H9 (cell line): Measurements from ENCODE around the gene EPS8. TPM values are rescaled to one million over a fixed set of nuclear protein-coding genes. Genes with fewer than 3 reads are reported as not detected.

ENCODE experiments used
- DNase-seq: peaks from one replicate; pipeline ENCODE4 v3.0.0-alpha.2; 2017
- H2AFZ ChIP-seq: one replicate; pipeline ENCODE4 v1.6.1; 2013; ENCODE audit warnings: mild to moderate bottlenecking, low read length, control low read depth, moderate library complexity
- H2AK5ac ChIP-seq: 2 replicates; pipeline ENCODE4 v1.6.1; 2013; ENCODE audit warnings: low read length, control low read depth, mixed read lengths; ENCODE audit not compliant: insufficient read length
- H2BK120ac ChIP-seq: one replicate; pipeline ENCODE4 v1.6.1; 2013; ENCODE audit warnings: low read depth, mild to moderate bottlenecking, low read length, control low read depth, inconsistent platforms; ENCODE audit not compliant: poor library complexity, severe bottlenecking
- H2BK12ac ChIP-seq: 2 replicates; pipeline ENCODE4 v1.6.1; 2013; ENCODE audit warnings: low read length, control low read depth, mixed read lengths, low read depth; ENCODE audit not compliant: insufficient read length
- H2BK15ac ChIP-seq: 2 replicates; pipeline ENCODE4 v1.6.1; 2013; ENCODE audit warnings: low read depth, low read length, control low read depth
- H2BK20ac ChIP-seq: one replicate; pipeline ENCODE4 v1.6.1; 2013; ENCODE audit warnings: low read depth, mild to moderate bottlenecking, low read length, control low read depth, inconsistent platforms; ENCODE audit not compliant: poor library complexity, severe bottlenecking
- H2BK5ac ChIP-seq: 2 replicates; pipeline ENCODE4 v1.6.1; 2013; ENCODE audit warnings: low read length, control low read depth, mixed read lengths; ENCODE audit not compliant: insufficient read length
- H3K14ac ChIP-seq: 2 replicates; pipeline ENCODE4 v1.6.1; 2013; ENCODE audit warnings: low read length, control low read depth; ENCODE audit not compliant: insufficient read depth
- H3K18ac ChIP-seq: 2 replicates; pipeline ENCODE4 v1.6.1; 2013; ENCODE audit warnings: low read depth, mild to moderate bottlenecking, mixed read lengths, low read length, control low read depth; ENCODE audit not compliant: insufficient read length
- H3K23ac ChIP-seq: 2 replicates; pipeline ENCODE4 v1.6.1; 2013; ENCODE audit warnings: low read length, control low read depth, mixed read lengths, low read depth; ENCODE audit not compliant: insufficient read length
- H3K23me2 ChIP-seq: 2 replicates; pipeline ENCODE4 v1.6.1; 2013; ENCODE audit warnings: low read depth, mild to moderate bottlenecking, mixed read lengths, low read length, control low read depth; ENCODE audit not compliant: insufficient read length, poor library complexity, severe bottlenecking
- H3K27ac ChIP-seq: 2 replicates; pipeline ENCODE4 v1.5.1; 2013; ENCODE audit warnings: low read length, control low read depth, mixed read lengths, low read depth; ENCODE audit not compliant: insufficient read length
- H3K27me3 ChIP-seq: 2 replicates; pipeline ENCODE4 v1.6.1; 2013; ENCODE audit warnings: low read length, control low read depth, inconsistent platforms; ENCODE audit not compliant: insufficient read depth
- H3K4ac ChIP-seq: 2 replicates; pipeline ENCODE4 v1.6.1; 2013; ENCODE audit warnings: low read depth, mild to moderate bottlenecking, control low read depth, inconsistent platforms, low read length, moderate library complexity
- H3K4me1 ChIP-seq: 2 replicates; pipeline ENCODE4 v1.6.1; 2013; ENCODE audit warnings: low read length, control low read depth, inconsistent platforms; ENCODE audit not compliant: insufficient read depth
- H3K4me2 ChIP-seq: 2 replicates; pipeline ENCODE4 v1.6.1; 2013; ENCODE audit warnings: low read length, control low read depth, mixed read lengths; ENCODE audit not compliant: insufficient read length, insufficient read depth
- H3K56ac ChIP-seq: 2 replicates; pipeline ENCODE4 v1.6.1; 2013; ENCODE audit warnings: low read depth, mild to moderate bottlenecking, mixed read lengths, low read length, control low read depth; ENCODE audit not compliant: insufficient read length
- H3K79me1 ChIP-seq: 2 replicates; pipeline ENCODE4 v1.6.1; 2013; ENCODE audit warnings: low read depth, mild to moderate bottlenecking, moderate library complexity, low read length, control low read depth, inconsistent platforms; ENCODE audit not compliant: insufficient read depth, poor library complexity, severe bottlenecking
- H3K79me2 ChIP-seq: 2 replicates; pipeline ENCODE4 v1.6.1; 2013; ENCODE audit warnings: low read length, control low read depth, inconsistent platforms; ENCODE audit not compliant: insufficient read depth
- H3K9ac ChIP-seq: 2 replicates; pipeline ENCODE4 v1.6.1; 2013; ENCODE audit warnings: low read length, control low read depth, mixed read lengths; ENCODE audit not compliant: insufficient read length; ENCODE audit errors: extremely low read depth
- H3K9me3 ChIP-seq: one replicate; pipeline ENCODE4 v1.6.1; 2013; ENCODE audit warnings: low read depth, low read length, inconsistent platforms; ENCODE audit not compliant: control insufficient read depth
- H3T11ph ChIP-seq: one replicate; pipeline ENCODE4 v1.6.1; 2013; ENCODE audit warnings: mild to moderate bottlenecking, low read length, control low read depth, inconsistent platforms
- H4K20me1 ChIP-seq: one replicate; pipeline ENCODE4 v1.6.1; 2013; ENCODE audit not compliant: control insufficient read depth, insufficient read length, insufficient read depth
- H4K5ac ChIP-seq: 2 replicates; pipeline ENCODE4 v1.6.1; 2013; ENCODE audit warnings: low read depth, mild to moderate bottlenecking, mixed read lengths, low read length, control low read depth; ENCODE audit not compliant: insufficient read length
- H4K8ac ChIP-seq: replicated peaks from 2 replicates; pipeline ENCODE4 v1.6.1; 2013; ENCODE audit warnings: low read length, control low read depth, mixed read lengths, low read depth; ENCODE audit not compliant: insufficient read length
- H4K91ac ChIP-seq: 2 replicates; pipeline ENCODE4 v1.6.1; 2013; ENCODE audit warnings: low read depth, mild to moderate bottlenecking, moderate library complexity, mixed read lengths, low read length, control low read depth; ENCODE audit not compliant: insufficient read length
- H3K27ac Mint-ChIP-seq, 3 experiments: 2 replicates in 2 of 3; 3 replicates in 1 of 3; pipeline ENCODE4 v1.8.0; 2020 to 2021; ENCODE audit warnings: mixed read lengths in 3 of 3, mild to moderate bottlenecking in 1 of 3, moderate library complexity in 1 of 3
- H3K27me3 Mint-ChIP-seq: 2 replicates; pipeline ENCODE4 v1.8.0; 2021; ENCODE audit warnings: low read depth, mild to moderate bottlenecking, moderate library complexity, mixed read lengths
- H3K36me3 Mint-ChIP-seq, 3 experiments: 2 replicates in 2 of 3; 3 replicates in 1 of 3; pipeline ENCODE4 v1.8.0; 2020 to 2021; ENCODE audit warnings: low read depth in 3 of 3, mixed read lengths in 3 of 3; ENCODE audit not compliant: insufficient read depth in 1 of 3
- H3K4me1 Mint-ChIP-seq, 2 experiments: 2 replicates each; pipeline ENCODE4 v1.8.0; 2020; ENCODE audit warnings: mixed read lengths in 2 of 2
- H3K4me3 Mint-ChIP-seq, 2 experiments: 2 replicates in 1 of 2; 3 replicates in 1 of 2; pipeline ENCODE4 v1.8.0; 2020 to 2021; ENCODE audit warnings: mild to moderate bottlenecking in 2 of 2, mixed read lengths in 2 of 2, moderate library complexity in 1 of 2
- H3K9me3 Mint-ChIP-seq, 2 experiments: 2 replicates in 1 of 2; 3 replicates in 1 of 2; pipeline ENCODE4 v1.8.0; 2020; ENCODE audit warnings: mild to moderate bottlenecking in 2 of 2, mixed read lengths in 2 of 2, moderate library complexity in 1 of 2
- WGBS: extraction: QIAGEN DNeasy Blood & Tissue Kit; methylation state at CpG from one replicate; pipeline ENCODE4 v1.1.7; 2013; ENCODE audit warnings: missing lambda C conversion rate, low lambda C conversion rate, mixed read lengths; ENCODE audit not compliant: insufficient read length; ENCODE audit errors: extremely low coverage; 5-methylcytosine and 5-hydroxymethylcytosine counted together
- total RNA-seq: library from RNA; stranded (reverse); gene quantifications from 2 replicates; pipeline ENCODE4 v1.2.1, GENCODE V29; 2021
- TF ChIP-seq, protein P1 (sequence below): fragments of 200-600 bp; sonication (generic); conservative IDR thresholded peaks from 3 replicates; pipeline ENCODE4 v1.8.0; 2021; ENCODE audit warnings: antibody characterized with exemption, mild to moderate bottlenecking

EPS8 gene
- total RNA-seq, 1 experiment from 2014 or later, result 2.2 TPM

DNA sequence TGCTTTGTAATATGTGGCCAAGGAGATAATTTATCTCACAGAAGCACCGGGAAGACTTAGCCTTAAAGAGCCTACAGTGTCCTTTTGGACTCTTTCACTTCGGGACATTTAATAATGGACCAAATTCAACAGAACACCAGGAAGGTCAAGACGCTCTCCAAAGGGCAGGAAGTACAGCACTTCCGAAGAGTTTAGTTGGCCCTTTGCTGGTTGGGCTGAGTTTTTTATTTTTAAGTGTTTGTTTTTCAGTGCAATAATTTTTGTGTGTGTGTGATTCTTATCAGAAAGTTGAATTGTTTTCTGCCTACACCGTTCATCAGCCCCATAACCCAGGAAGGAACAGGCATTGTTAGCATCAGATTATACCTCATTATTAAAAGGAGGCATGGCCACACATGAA is 193.0 kb downstream of the EPS8 start:
- no peak overlapping the region for H3K9ac ChIP-seq
- H3K23me2 ChIP-seq, result no peaks in the 10 kb centered on the region
- H4K91ac ChIP-seq, result no peak overlapping the region
- Mint-ChIP-seq H3K36me3 (no peaks in the 10 kb centered on the region), H3K27me3 (no peaks in the 10 kb centered on the region), H3K9me3 (no peaks in the 10 kb centered on the region), H3K4me3 (no peak overlapping the region), H3K27ac (no peak overlapping the region), H3K4me1 (peaks cover 7 to 10% of the 10 kb centered on the region in 2 experiments)
- H2BK15ac ChIP-seq, result no peak overlapping the region
- H2AFZ ChIP-seq, result no peak overlapping the region
- no peak overlapping the region for H2AK5ac ChIP-seq
- H3K27me3 ChIP-seq, result no peaks in the 10 kb centered on the region
- DNase-seq, result no peak
- no peak overlapping the region for H3K18ac ChIP-seq
- no peak overlapping the region for H3K14ac ChIP-seq
- H2BK12ac ChIP-seq, result no peak overlapping the region
- no peak overlapping the region for H3K56ac ChIP-seq
- no peak overlapping the region for H4K5ac ChIP-seq
- TF ChIP-seq, protein P1, sequence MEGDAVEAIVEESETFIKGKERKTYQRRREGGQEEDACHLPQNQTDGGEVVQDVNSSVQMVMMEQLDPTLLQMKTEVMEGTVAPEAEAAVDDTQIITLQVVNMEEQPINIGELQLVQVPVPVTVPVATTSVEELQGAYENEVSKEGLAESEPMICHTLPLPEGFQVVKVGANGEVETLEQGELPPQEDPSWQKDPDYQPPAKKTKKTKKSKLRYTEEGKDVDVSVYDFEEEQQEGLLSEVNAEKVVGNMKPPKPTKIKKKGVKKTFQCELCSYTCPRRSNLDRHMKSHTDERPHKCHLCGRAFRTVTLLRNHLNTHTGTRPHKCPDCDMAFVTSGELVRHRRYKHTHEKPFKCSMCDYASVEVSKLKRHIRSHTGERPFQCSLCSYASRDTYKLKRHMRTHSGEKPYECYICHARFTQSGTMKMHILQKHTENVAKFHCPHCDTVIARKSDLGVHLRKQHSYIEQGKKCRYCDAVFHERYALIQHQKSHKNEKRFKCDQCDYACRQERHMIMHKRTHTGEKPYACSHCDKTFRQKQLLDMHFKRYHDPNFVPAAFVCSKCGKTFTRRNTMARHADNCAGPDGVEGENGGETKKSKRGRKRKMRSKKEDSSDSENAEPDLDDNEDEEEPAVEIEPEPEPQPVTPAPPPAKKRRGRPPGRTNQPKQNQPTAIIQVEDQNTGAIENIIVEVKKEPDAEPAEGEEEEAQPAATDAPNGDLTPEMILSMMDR, result no peak
- H2BK5ac ChIP-seq, result no peak overlapping the region
- no peak overlapping the region for H3K4me2 ChIP-seq
- no peaks in the 10 kb centered on the region for H3K79me1 ChIP-seq
- no peak overlapping the region for H2BK120ac ChIP-seq
- H3K79me2 ChIP-seq, result no peaks in the 10 kb centered on the region
- H3K9me3 ChIP-seq, result no peaks in the 10 kb centered on the region
- H4K8ac ChIP-seq, result no peak overlapping the region
- H3K4me1 ChIP-seq, result no peaks in the 10 kb centered on the region
- no peak overlapping the region for H3K23ac ChIP-seq
- H4K20me1 ChIP-seq, result no peaks in the 10 kb centered on the region
- WGBS, result no CpG with 5 or more reads among the region's 5 CpGs
- H3T11ph ChIP-seq, result no peak overlapping the region
- no peak overlapping the region for H3K4ac ChIP-seq
- no peak overlapping the region for H3K27ac ChIP-seq
- H2BK20ac ChIP-seq, result no peak overlapping the region
